Left ventricle myocardium inferior (tissue), 1 donor: Measurements from ENCODE around the gene TMEM245. TPM values are rescaled to one million over a fixed set of nuclear protein-coding genes. Genes with fewer than 3 reads are reported as not detected.
A peak's percentile ranks its signal among the peaks of the same experiment; 100 is the strongest.

Experiments
- DNase-seq: peaks from one replicate; pipeline ENCODE4 v3.0.0-alpha.2; 2020
- H3K27ac ChIP-seq: fragments of 200-600 bp; replicated peaks from 2 replicates; pipeline ENCODE4 v1.8.0; 2021
- H3K27me3 ChIP-seq: fragments of 200-600 bp; 2 replicates; pipeline ENCODE4 v1.8.0; 2021; ENCODE audit warnings: low read depth
- H3K36me3 ChIP-seq: fragments of 200-600 bp; 2 replicates; pipeline ENCODE4 v1.8.0; 2021
- H3K4me1 ChIP-seq: fragments of 200-600 bp; 2 replicates; pipeline ENCODE4 v1.8.0; 2021
- H3K4me3 ChIP-seq: fragments of 200-600 bp; 2 replicates; pipeline ENCODE4 v1.8.0; 2021; ENCODE audit warnings: mild to moderate bottlenecking, moderate library complexity
- H3K9me3 ChIP-seq: fragments of 200-600 bp; replicated peaks from 2 replicates; pipeline ENCODE4 v1.8.0; 2021
- intact Hi-C: fragments of 100-400 bp; cut with micrococcal nuclease; formaldehyde crosslinking; loops from one replicate; pipeline ENCODE4 v1.11.0; 2022
- total RNA-seq: library from RNA; stranded (reverse); fragmentation: NEBNext Ultra II Directional; extraction: Animal tissue kit (Norgen Biotek cat#: 25700); gene quantifications from one replicate; pipeline ENCODE4 v1.2.1, GENCODE V29; 2021
- TF ChIP-seq, protein P1 (sequence below): fragments of 200-600 bp; IDR thresholded peaks from 2 replicates; pipeline ENCODE4 v1.8.0; 2021; ENCODE audit warnings: antibody characterized with exemption, mild to moderate bottlenecking, borderline replicate concordance
- donor health status: DM: no; HTN: yes; CAD: no; lungs with severe emphysema.

TMEM245 gene
- total RNA-seq, 1 donor from 2014 or later: 97.4 TPM

DNA sequence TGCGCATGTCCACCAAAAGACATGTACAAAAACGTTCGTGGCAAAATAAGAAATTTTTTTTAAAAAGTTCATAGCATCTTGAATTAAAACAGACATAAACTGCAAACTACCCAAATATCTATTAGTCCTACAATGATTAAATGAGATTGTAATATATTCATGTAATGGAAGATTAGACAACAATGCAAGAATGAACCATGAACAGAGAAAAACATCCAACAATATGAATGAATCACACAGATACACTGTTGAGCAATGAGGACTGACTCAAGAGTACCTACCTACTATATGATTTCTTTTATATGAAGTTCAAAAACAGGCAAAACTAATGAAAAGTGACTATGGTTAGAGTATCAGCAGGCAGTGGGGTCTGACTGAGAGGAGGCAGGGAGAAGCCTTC is 88.5 kb downstream of the TMEM245 start:
- H3K4me1 ChIP-seq: peaks cover 34% of the 10 kb centered on the region
- TF ChIP-seq, protein P1, sequence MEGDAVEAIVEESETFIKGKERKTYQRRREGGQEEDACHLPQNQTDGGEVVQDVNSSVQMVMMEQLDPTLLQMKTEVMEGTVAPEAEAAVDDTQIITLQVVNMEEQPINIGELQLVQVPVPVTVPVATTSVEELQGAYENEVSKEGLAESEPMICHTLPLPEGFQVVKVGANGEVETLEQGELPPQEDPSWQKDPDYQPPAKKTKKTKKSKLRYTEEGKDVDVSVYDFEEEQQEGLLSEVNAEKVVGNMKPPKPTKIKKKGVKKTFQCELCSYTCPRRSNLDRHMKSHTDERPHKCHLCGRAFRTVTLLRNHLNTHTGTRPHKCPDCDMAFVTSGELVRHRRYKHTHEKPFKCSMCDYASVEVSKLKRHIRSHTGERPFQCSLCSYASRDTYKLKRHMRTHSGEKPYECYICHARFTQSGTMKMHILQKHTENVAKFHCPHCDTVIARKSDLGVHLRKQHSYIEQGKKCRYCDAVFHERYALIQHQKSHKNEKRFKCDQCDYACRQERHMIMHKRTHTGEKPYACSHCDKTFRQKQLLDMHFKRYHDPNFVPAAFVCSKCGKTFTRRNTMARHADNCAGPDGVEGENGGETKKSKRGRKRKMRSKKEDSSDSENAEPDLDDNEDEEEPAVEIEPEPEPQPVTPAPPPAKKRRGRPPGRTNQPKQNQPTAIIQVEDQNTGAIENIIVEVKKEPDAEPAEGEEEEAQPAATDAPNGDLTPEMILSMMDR: no peak
- intact Hi-C loops: no loop called here
- H3K27me3 ChIP-seq: no peaks in the 10 kb centered on the region
- no peak overlapping the region for H3K27ac ChIP-seq
- DNase-seq: no peak
- H3K4me3 ChIP-seq: no peak overlapping the region
- no peaks in the 10 kb centered on the region for H3K9me3 ChIP-seq
- peaks cover 49% of the 10 kb centered on the region for H3K36me3 ChIP-seq

- TF ChIP-seq, protein P1: no peak
- Histone ChIP-seq H3K4me1 (peaks cover 34% of the 10 kb centered on the region), H3K27me3 (no peaks in the 10 kb centered on the region), H3K4me3 (no peak overlapping the region), H3K36me3 (peaks cover 46% of the 10 kb centered on the region), H3K27ac (no peak overlapping the region), H3K9me3 (no peaks in the 10 kb centered on the region)
- intact Hi-C loops: no loop called here
- no peak for DNase-seq
Observed at GRCh38 chr9:109030426-109030825, 89.3 kb downstream of the TMEM245 start.

DNA sequence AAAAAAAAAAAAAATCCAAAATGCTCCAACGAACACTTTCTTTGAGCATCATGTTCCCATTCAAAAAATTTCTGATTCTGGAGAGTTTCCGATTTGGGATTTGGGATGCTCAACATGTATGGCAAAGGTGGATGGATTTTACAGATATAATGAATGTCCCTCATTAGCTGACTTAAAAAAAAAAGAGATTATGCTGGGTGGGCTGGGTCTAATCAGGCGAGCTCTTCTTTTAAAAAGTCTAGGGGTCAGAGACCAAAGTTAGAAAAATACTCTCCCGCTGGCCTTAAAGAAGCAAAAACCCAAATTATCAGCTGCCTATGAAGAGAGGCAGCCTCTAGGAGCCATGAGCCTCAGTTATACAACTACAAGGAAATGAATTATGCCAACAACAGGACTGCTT is 91.3 kb downstream of the TMEM245 start:
- Histone ChIP-seq H3K4me3 (no peak overlapping the region), H3K4me1 (peaks cover 36% of the 10 kb centered on the region), H3K27me3 (no peaks in the 10 kb centered on the region), H3K36me3 (peaks cover 31% of the 10 kb centered on the region), H3K9me3 (no peaks in the 10 kb centered on the region), H3K27ac (no peak overlapping the region)
- DNase-seq: no peak
- intact Hi-C loops: no loop called here
- TF ChIP-seq, protein P1: no peak

- DNase-seq: no peak
- TF ChIP-seq, protein P1: no peak
- Histone ChIP-seq H3K9me3 (no peaks in the 10 kb centered on the region), H3K36me3 (peaks cover 19% of the 10 kb centered on the region), H3K27me3 (no peaks in the 10 kb centered on the region), H3K27ac (peak overlapping the region; percentile 37), H3K4me3 (no peak overlapping the region), H3K4me1 (peaks cover 49% of the 10 kb centered on the region)
- intact Hi-C loops: no loop called here
Observed at GRCh38 chr9:109027176-109027575, 92.6 kb downstream of the TMEM245 start.

GRCh38 chr9:109026306-109026705 is 93.4 kb downstream of the TMEM245 start:
- H3K36me3 ChIP-seq: peaks cover 11% of the 10 kb centered on the region
- no peak overlapping the region for H3K4me3 ChIP-seq
- H3K27me3 ChIP-seq: no peaks in the 10 kb centered on the region
- no peak for DNase-seq
- intact Hi-C loops: no loop called here
- H3K4me1 ChIP-seq: peaks cover 57% of the 10 kb centered on the region
- no peaks in the 10 kb centered on the region for H3K9me3 ChIP-seq
- TF ChIP-seq, protein P1: no peak
- H3K27ac ChIP-seq: no peak overlapping the region

DNA sequence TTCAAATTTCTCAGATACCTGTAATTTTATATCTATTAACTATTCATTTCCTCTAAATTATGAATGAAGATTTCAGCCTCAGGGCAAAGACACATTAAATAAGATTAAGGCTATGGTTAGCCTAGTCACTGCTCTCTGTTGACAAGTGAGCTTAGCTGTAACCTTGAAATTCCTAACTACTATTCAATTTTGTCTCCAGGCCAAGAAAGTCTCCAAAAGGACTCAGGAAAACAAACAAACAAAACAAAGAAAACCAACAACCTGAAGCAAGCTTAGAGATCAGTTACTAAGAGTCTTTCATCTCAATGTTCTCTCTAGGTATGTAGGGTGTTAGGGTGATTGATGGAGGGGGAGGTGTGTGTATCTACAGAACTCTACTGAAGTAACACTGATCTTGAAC is 96.9 kb downstream of the TMEM245 start:
- intact Hi-C loops: no loop called here
- Histone ChIP-seq H3K9me3 (no peaks in the 10 kb centered on the region), H3K27ac (peak overlapping the region; percentile 18), H3K4me1 (peaks cover 71% of the 10 kb centered on the region), H3K4me3 (no peak overlapping the region), H3K27me3 (no peaks in the 10 kb centered on the region), H3K36me3 (peaks cover 17% of the 10 kb centered on the region)
- no peak for DNase-seq
- TF ChIP-seq, protein P1: no peak
